HepG2 (cell line): ENCODE data around the gene ATP6V1F.

ENCODE experiments used
- HINFP ChIP-seq: sonication (generic); formaldehyde crosslinking; IDR thresholded peaks from 2 replicates; pipeline ENCODE4 v1.4.0; 2020; ENCODE audit warnings: low read depth, mild to moderate bottlenecking, missing genetic modification reagents
- RAD21 ChIP-seq: fragments of 450-650 bp; formaldehyde crosslinking; IDR thresholded peaks from 2 replicates; pipeline ENCODE4 v1.5.0; 2020; ENCODE audit warnings: mild to moderate bottlenecking
- RARG ChIP-seq: sonication (generic); formaldehyde crosslinking; IDR thresholded peaks from 2 replicates; pipeline ENCODE4 v1.4.0; 2020; ENCODE audit warnings: low read depth, mild to moderate bottlenecking, missing genetic modification reagents
- TEAD3 ChIP-seq: optimal IDR thresholded peaks from 2 replicates; pipeline ENCODE3; 2016; ENCODE audit warnings: borderline replicate concordance
- ZBTB1 ChIP-seq: sonication (generic); formaldehyde crosslinking; IDR thresholded peaks from 2 replicates; pipeline ENCODE4 v1.4.0; 2020; ENCODE audit warnings: missing genetic modification reagents, borderline replicate concordance

GRCh38 chr7:128858380-128859231, 4.0 kb upstream of the ATP6V1F start:
- TF ChIP-seq RARG (no peak), ZBTB1 (no peak), TEAD3 (no peak), HINFP (CRISPR knock-in tag) (no peak), RAD21 (no peak)
